Measurements from ENCODE around the gene AUTS2. TPM values are rescaled to one million over a fixed set of nuclear protein-coding genes. Genes with fewer than 3 reads are reported as not detected.

Gene AUTS2
- total RNA-seq, 1 donor from 2014 or later = 94.1 TPM

DNA sequence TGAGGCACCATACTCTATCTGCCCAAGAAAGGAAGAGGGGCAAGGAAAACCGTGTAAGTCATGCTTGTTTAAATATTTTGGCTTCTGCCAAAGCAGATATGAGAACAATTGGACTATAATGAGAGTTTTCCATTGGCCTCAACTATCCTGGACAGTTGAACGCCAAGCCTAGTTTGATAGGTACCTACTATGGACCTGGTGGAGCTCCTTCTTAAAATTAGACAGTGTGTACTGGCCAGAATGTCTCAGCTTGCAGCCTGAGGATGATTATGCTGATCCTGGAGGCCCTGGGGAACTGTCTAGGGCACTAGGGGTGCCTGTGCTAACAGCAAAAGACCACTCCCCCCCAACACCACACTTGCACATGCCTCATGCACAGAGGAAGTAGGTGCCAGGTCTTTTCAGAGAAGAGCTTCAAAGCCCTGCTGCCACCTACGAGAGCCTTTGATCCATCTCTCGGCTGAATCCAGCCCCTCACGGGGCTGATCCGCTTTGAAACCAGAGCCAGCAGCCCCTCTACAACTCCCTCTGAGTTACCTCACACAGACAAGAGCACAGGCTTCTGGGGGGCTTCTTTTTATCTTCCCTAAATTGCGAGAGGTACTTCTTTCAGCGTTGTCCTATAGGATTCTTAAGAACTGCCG is 1059.8 kb downstream of the AUTS2 start:
- H3K27ac Mint-ChIP-seq = no peak overlapping the region
- no peaks in the 10 kb centered on the region for H3K36me3 Mint-ChIP-seq
- H3K4me1 Mint-ChIP-seq (ENCODE audit: unreplicated experiment) = peaks cover 18% of the 10 kb centered on the region
- no peak for TF ChIP-seq CTCF (conservative IDR thresholded peaks at IDR 0.05)
- DNase-seq (ENCODE audit: extremely low spot score, unreplicated experiment) = no peak
- no peak overlapping the region for H3K4me3 Mint-ChIP-seq
- no peaks in the 10 kb centered on the region for H3K9me3 Mint-ChIP-seq
- no peaks in the 10 kb centered on the region for H3K27me3 Mint-ChIP-seq

DNA sequence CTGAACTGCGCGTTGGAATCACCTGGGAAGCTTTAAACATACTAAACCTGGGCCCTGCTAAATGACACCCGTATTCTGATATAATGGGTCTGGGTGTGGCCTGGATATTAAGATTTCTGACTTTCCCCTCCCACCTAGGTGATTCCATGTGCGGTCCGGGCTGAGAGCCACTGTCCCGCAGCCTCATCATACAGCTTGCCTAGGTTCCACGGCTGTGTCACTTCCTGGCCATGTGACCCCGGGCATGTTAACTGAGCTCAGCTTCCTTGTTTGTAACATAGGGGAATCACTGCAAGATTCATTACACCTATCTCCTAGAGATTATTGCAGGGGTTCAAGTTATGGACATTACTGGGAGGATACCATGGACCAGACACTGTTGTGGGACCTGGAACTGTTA is 1061.0 kb downstream of the AUTS2 start:
- Mint-ChIP-seq H3K27ac (no peak overlapping the region), H3K4me3 (no peak overlapping the region), H3K27me3 (no peaks in the 10 kb centered on the region), H3K4me1 (ENCODE audit: unreplicated experiment) (peaks cover 18% of the 10 kb centered on the region), H3K9me3 (no peaks in the 10 kb centered on the region), H3K36me3 (no peaks in the 10 kb centered on the region)
- no peak for DNase-seq (ENCODE audit: extremely low spot score, unreplicated experiment)
- TF ChIP-seq CTCF (conservative IDR thresholded peaks at IDR 0.05) = no peak

GRCh38 chr7:70660154-70660818 is 1062.0 kb downstream of the AUTS2 start:
- no peak for DNase-seq (ENCODE audit: extremely low spot score, unreplicated experiment)
- Mint-ChIP-seq H3K4me3 (no peak overlapping the region), H3K27ac (no peak overlapping the region), H3K27me3 (no peaks in the 10 kb centered on the region), H3K4me1 (ENCODE audit: unreplicated experiment) (peaks cover 18% of the 10 kb centered on the region), H3K36me3 (no peaks in the 10 kb centered on the region), H3K9me3 (no peaks in the 10 kb centered on the region)
- no peak for TF ChIP-seq CTCF (conservative IDR thresholded peaks at IDR 0.05)

DNA sequence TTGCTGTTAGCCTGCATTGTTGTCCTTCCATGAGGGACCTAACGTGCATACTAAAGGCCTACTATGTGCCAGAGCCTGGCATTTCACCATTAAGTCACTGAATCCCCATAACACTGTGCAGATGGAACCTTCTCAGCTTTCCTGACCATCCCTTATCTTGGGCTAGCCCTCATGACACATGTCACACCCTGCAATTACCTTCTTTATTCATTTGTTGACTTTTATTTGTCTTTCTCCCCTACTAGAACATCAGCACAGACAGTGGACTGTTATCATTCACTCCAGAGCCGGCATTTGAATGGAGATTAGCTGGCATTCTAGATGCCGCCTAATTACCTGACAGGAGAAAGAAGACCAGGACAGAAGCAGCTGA is 1062.5 kb downstream of the AUTS2 start:
- no peak overlapping the region for H3K27ac Mint-ChIP-seq
- H3K9me3 Mint-ChIP-seq = no peaks in the 10 kb centered on the region

GRCh38 chr7:70663680-70664079 is 1065.4 kb downstream of the AUTS2 start:
- peaks cover 10% of the 10 kb centered on the region for H3K4me1 Mint-ChIP-seq (ENCODE audit: unreplicated experiment)
- H3K4me3 Mint-ChIP-seq = no peak overlapping the region
- H3K9me3 Mint-ChIP-seq = no peaks in the 10 kb centered on the region
- no peak for TF ChIP-seq CTCF (conservative IDR thresholded peaks at IDR 0.05)
- H3K27me3 Mint-ChIP-seq = peaks cover 4% of the 10 kb centered on the region
- H3K27ac Mint-ChIP-seq = no peak overlapping the region
- no peak for DNase-seq (ENCODE audit: extremely low spot score, unreplicated experiment)
- H3K36me3 Mint-ChIP-seq = peaks cover 4% of the 10 kb centered on the region

More for the DNA sequence above, 1062.5 kb downstream of the AUTS2 start:
- H3K4me3 Mint-ChIP-seq = no peak overlapping the region
- no peaks in the 10 kb centered on the region for H3K36me3 Mint-ChIP-seq
- no peaks in the 10 kb centered on the region for H3K27me3 Mint-ChIP-seq
- no peak for DNase-seq (ENCODE audit: extremely low spot score, unreplicated experiment)
- no peak for TF ChIP-seq CTCF (conservative IDR thresholded peaks at IDR 0.05)
- peaks cover 18% of the 10 kb centered on the region for H3K4me1 Mint-ChIP-seq (ENCODE audit: unreplicated experiment)
